Peyer's patch (tissue), 4 donors: ENCODE results near the gene NOL8.

Experiments used
- POLR2A ChIP-seq, 2 donors: fragments of 450-650 bp; IDR thresholded peaks; one replicate each; pipeline ENCODE4 v1.5.1; 2017; ENCODE audit warnings: antibody characterized with exemption in 2 of 2, mild to moderate bottlenecking in 2 of 2, moderate library complexity in 2 of 2
- TF ChIP-seq, protein P1 (sequence below), 6 experiments: fragments of 450-650 bp in 4 of 6; fragments of 200-600 bp in 2 of 6; sonication (generic) in 1 of 6; IDR thresholded peaks; one replicate each; pipeline ENCODE4 v1.5.1; 2017 to 2019; ENCODE audit warnings: antibody characterized with exemption in 6 of 6, mild to moderate bottlenecking in 3 of 6, moderate library complexity in 1 of 6

DNA sequence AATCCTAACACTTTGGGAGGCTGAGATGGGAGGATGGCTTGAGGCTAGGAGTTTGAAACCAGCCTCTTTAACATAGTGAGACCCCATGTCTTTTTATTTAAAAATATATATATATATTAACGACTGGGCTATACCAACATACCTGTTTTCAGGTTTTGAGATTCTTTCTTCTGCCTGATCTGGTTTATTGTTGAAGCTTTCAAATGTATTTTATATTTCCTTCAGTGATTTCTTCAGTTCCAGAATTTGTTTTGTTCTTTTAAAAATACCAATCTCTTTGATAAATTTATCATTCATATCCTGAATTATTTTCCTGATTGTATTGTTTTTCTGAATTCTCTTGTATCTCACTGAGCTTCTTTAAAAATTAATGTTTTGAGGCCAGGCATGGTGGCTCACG lies 48.0 kb upstream of the NOL8 start:
- TF ChIP-seq, protein P1, sequence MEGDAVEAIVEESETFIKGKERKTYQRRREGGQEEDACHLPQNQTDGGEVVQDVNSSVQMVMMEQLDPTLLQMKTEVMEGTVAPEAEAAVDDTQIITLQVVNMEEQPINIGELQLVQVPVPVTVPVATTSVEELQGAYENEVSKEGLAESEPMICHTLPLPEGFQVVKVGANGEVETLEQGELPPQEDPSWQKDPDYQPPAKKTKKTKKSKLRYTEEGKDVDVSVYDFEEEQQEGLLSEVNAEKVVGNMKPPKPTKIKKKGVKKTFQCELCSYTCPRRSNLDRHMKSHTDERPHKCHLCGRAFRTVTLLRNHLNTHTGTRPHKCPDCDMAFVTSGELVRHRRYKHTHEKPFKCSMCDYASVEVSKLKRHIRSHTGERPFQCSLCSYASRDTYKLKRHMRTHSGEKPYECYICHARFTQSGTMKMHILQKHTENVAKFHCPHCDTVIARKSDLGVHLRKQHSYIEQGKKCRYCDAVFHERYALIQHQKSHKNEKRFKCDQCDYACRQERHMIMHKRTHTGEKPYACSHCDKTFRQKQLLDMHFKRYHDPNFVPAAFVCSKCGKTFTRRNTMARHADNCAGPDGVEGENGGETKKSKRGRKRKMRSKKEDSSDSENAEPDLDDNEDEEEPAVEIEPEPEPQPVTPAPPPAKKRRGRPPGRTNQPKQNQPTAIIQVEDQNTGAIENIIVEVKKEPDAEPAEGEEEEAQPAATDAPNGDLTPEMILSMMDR (IDR thresholded peaks at IDR 0.05): no peak
- no peak for TF ChIP-seq POLR2A (IDR thresholded peaks at IDR 0.05)
